ENCODE results near the gene MYRIP. TPM values are rescaled to one million over a fixed set of nuclear protein-coding genes. Genes with fewer than 3 reads are reported as not detected.
"Not testable (repeated sequence)": the region's sequence is repeated elsewhere in the genome, so short reads cannot be mapped to it uniquely, and the experiment has no call there.

The MYRIP gene
- total RNA-seq, 1 donor from 2014 or later, result 2.3 TPM

DNA sequence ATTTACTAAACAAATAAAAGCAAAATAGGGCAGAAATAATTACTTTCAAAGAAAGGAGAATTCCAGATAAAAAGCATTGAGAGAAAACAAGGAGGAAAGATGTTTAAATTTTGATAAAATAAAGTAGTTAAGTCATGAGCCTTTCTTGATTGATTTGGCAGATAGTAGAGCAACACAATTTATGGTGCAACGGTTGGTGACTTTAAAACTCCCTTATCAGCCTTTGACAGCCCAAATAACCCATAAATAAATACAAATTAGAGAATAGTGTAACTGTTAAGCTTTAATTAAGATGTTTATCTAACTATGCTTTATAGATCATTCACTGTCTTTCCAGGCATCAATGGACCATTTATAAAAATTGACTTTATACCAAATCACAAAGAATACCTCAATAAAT, 446.1 kb downstream of the MYRIP start:
- DNase-seq (ENCODE audit: extremely low read depth, low read depth, low spot score), result no peak

- DNase-seq (ENCODE audit: extremely low read depth, low read depth, low spot score), result no peak
Measured at GRCh38 chr3:40258064-40258463, 448.7 kb downstream of the MYRIP start.

DNA sequence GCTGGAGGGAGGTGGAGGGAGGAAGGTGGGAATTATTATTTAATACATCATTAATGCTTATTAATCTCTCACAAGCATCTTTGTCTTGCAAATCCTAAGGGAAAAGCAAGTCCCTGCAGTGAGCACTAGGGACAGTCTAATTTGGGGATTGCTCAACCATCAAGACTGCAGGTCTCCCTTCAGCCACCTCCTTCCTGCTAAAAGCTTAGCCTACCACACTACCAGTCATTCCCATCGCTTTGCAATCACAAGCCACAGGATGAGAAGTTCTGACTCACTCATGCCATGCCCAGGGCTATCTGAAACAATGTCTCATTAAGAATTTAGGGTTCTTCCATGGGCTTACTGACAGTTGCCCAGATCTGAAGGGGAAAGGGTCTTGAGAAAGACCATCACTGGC, 449.1 kb downstream of the MYRIP start:
- no peak for DNase-seq (ENCODE audit: extremely low read depth, low read depth, low spot score)

- DNase-seq (ENCODE audit: extremely low read depth, low read depth, low spot score), result no peak
Measured at GRCh38 chr3:40262331-40262730, 452.9 kb downstream of the MYRIP start.

- no peak for DNase-seq (ENCODE audit: extremely low read depth, low read depth, low spot score)
Measured at GRCh38 chr3:40264451-40264850, 455.0 kb downstream of the MYRIP start.

GRCh38 chr3:40265181-40265580, 455.8 kb downstream of the MYRIP start:
- no peak for DNase-seq (ENCODE audit: extremely low read depth, low read depth, low spot score)

GRCh38 chr3:40267937-40268724, 458.7 kb downstream of the MYRIP start:
- DNase-seq (ENCODE audit: extremely low read depth, low read depth, low spot score), result no peak

DNA sequence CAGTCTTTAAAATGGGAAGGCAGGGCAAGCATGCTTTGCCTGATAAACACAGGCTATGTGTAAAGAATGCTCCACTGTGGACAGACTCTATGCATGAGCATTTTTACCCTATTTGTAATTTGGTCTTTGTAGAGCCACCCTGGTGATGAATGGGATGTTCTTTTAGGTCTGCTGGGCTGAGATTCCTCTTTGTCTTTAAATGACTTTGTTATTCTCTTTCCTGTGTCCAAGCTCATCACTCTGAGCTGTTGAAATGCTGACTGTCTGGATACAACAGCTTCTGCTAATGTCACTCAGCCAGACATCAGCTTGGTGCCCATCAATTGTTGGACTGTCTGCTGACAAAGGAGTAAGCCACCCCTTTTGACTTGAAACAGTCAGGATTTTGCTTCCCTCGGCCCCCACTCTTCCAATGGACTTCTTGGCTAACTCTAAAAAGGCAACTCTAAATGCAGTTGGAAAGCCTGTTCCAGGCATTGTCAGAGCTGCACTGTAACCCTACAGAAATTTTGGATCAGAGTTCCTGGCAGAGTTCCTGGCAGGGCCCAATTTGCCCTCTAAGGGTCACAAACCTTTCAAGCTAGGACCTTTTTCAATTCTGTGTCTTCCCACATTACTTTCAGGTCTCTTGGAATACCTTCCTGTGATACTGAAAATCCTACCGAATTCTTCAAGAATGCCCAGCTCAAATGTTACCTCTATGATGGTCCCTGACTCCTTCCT, 459.6 kb downstream of the MYRIP start:
- DNase-seq (ENCODE audit: extremely low read depth, low read depth, low spot score), result no peak

GRCh38 chr3:40278791-40279190, 469.4 kb downstream of the MYRIP start:
- no peak for DNase-seq (ENCODE audit: extremely low read depth, low read depth, low spot score)

DNA sequence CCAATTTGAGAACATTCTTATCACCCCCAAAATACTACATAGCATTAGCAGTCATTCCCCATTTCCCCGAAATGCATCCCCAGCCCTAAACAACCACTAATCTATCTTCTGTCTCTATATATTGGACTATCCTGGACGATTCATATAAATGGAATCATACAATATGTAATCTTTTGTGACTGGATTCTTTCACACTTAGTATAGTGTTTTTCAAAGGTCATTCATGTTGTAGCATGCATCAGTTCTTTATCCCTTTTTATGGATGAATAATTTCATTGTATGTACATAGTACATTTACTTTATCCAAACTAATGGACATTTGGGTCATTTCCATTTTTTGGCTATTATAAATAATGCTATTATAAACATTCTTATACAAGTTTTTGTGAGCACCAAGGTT, 472.6 kb downstream of the MYRIP start:
- no peak for DNase-seq (ENCODE audit: extremely low read depth, low read depth, low spot score)

- DNase-seq (ENCODE audit: extremely low read depth, low read depth, low spot score), result not testable (repeated sequence)
Measured at GRCh38 chr3:40283057-40283456, 473.6 kb downstream of the MYRIP start.

DNA sequence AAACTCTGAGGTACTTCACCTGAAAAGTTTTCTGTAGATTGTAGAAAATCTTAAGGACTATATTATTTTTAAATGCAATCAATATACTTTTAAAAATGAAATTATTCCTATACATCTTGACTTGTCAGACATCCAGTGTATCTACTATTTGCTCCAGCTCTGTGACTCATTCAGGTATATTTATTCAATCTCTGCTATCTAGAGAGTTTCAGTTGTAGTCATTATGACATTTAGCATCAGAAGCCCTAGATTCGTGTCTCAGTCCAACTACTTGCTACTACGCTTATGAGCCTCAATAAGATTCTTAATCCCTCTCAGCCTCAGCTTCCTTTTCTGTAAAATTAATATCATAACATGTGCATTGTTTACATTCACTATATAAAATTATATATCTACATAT, 477.8 kb downstream of the MYRIP start:
- DNase-seq (ENCODE audit: extremely low read depth, low read depth, low spot score), result no peak

DNA sequence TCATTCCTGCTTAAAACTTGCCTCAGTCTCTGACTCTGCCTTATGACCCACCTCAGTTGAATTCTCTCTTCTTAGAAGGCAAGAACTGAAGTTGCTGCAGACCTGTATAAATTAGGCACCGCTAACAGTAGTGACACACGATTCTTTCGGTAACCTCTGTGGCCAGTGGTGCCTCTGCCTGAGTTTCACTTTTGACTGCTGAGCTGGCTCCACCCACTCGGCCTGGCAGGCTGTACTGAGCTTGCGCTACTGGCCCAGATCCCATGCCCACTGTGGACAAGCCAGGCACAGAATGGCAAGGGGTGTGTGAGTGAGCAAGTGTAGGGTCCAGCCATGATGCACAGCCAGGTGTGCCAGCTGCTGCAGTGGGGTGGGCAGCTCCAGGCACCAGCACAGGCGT, 481.0 kb downstream of the MYRIP start:
- no peak for DNase-seq (ENCODE audit: extremely low read depth, low read depth, low spot score)

GRCh38 chr3:40291471-40291870, 482.1 kb downstream of the MYRIP start:
- no peak for DNase-seq (ENCODE audit: extremely low read depth, low read depth, low spot score)

- DNase-seq (ENCODE audit: extremely low read depth, low read depth, low spot score), result no peak
Measured at GRCh38 chr3:40292637-40293349, 483.4 kb downstream of the MYRIP start.

DNA sequence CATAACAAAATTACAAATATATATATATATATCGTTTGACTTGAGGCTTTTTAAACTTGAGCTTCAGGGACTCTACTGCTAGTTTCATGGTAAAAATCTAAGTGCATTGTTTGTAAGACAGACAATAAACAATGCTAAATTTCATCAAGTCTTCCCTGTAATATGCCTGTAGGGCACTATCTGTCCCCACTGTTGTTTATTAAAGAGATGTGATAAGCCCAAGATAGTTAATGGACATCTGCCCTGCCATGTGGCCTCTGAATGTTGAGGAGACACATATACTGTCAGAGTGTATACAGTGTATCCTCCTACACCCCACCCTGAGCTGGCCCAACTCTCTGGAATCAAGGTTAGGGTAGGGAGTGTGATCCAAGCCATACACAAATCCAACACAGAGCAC, 485.0 kb downstream of the MYRIP start:
- no peak for DNase-seq (ENCODE audit: extremely low read depth, low read depth, low spot score)

DNA sequence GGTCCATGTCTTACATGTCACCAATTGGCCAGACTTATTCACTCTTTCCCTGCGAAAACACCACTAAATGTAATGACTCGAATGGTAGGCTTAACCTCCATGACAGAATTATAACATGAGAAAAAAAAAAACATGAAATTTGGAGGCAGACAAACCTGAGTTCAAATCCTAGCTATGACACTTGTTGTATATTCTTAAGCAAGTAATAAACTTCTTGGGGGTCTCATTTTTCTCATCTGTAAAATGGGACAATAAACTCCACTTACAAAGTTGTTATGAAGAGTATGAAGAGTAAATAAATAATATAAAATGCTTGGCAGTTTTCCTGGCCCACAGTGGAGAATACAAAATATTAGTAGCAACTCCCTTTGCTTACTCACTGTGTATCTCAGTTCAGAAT, 488.7 kb downstream of the MYRIP start:
- no peak for DNase-seq (ENCODE audit: extremely low read depth, low read depth, low spot score)

- DNase-seq (ENCODE audit: extremely low read depth, low read depth, low spot score), result no peak
Measured at GRCh38 chr3:40299130-40299720, 489.8 kb downstream of the MYRIP start.

- DNase-seq (ENCODE audit: extremely low read depth, low read depth, low spot score), result no peak
Measured at GRCh38 chr3:40299721-40300335, 490.4 kb downstream of the MYRIP start.

DNA sequence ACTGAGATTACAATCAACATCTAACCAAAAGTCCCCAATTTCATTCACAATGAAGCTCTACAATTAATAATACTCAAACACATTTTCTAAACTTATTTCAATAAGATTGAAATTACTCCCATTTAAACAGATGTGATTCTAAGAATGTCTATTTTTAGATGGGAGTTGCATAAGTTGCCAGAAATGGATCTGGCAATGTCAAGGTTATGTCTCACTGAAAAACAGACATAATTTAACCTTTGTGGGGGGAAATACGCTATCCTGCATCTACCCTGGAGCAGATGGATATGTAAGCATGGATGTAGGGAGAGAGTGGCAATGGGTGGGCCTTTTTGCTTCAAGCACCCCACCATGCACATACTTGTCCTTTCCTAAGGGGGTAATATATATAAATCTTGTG, 493.4 kb downstream of the MYRIP start:
- DNase-seq (ENCODE audit: extremely low read depth, low read depth, low spot score), result no peak

DNA sequence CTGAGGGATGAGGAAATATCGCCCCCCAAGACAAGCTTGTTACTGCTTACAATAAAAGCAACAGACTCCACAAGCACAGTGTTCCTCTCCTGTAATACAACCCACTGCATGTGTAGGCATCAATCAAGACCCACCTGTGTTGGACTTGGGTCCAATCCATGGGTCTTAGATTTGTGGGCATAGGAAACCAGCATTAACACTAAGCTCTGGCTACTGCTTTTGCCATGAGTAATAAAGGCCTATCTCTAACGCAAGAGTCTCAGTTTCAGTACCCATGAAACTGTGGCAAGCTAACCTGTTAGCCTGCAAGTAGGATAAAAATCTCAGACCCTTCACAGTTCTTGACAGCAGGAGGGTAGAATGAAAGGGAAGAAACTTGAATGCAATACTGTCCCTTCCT, 494.9 kb downstream of the MYRIP start:
- no peak for DNase-seq (ENCODE audit: extremely low read depth, low read depth, low spot score)

Data from glomerular endothelial cell (primary cell).